HL-60 (cell line): ENCODE measurements around the gene IL20RB.

Experiments used
- DNase-seq, 2 experiments: peaks; one replicate each; pipeline ENCODE4 v3.0.0-alpha.2; 2010 to 2020; ENCODE audit warnings: low read depth in 1 of 2, low spot score in 1 of 2
- H3K27ac ChIP-seq: fragments of 250-450 bp; sonication (Bioruptor Pico); replicated peaks from 2 replicates; pipeline ENCODE4 v1.5.1; 2020; ENCODE audit warnings: mild to moderate bottlenecking, moderate library complexity
- H3K27me3 ChIP-seq: fragments of 250-450 bp; sonication (Bioruptor Pico); 2 replicates; pipeline ENCODE4 v1.5.1; 2021; ENCODE audit warnings: mild to moderate bottlenecking, moderate library complexity; ENCODE audit not compliant: insufficient read depth, poor library complexity, severe bottlenecking
- H3K4me3 ChIP-seq: replicated peaks from 2 replicates; pipeline ENCODE4 v1.5.1; 2011; ENCODE audit warnings: mild to moderate bottlenecking, control low read depth, low read length; ENCODE audit not compliant: insufficient read depth
- CTCF ChIP-seq: IDR thresholded peaks from one replicate; pipeline ENCODE4 v1.5.1; 2011; ENCODE audit warnings: low read length, control low read depth, inconsistent platforms; ENCODE audit not compliant: insufficient read depth
- GABPA ChIP-seq: IDR thresholded peaks from 2 replicates; pipeline ENCODE4 v1.6.1; 2012; ENCODE audit warnings: low read depth
- POLR2AphosphoS5 ChIP-seq: IDR thresholded peaks from 2 replicates; pipeline ENCODE4 v1.6.1; 2012; ENCODE audit warnings: low read depth
- REST ChIP-seq: IDR thresholded peaks from 2 replicates; pipeline ENCODE4 v1.6.1; 2012; ENCODE audit warnings: low read depth; ENCODE audit not compliant: insufficient replicate concordance
- SPI1 ChIP-seq: IDR thresholded peaks from 2 replicates; pipeline ENCODE4 v1.6.1; 2012; ENCODE audit warnings: low read depth, mild to moderate bottlenecking, borderline replicate concordance

The IL20RB gene

GRCh38 chr3:136919799-136920580 is 37.8 kb upstream of the IL20RB start:
- no peak overlapping the region for H3K27ac ChIP-seq
- TF ChIP-seq SPI1: no peak
- no peak for TF ChIP-seq GABPA
- TF ChIP-seq REST: no peak
- TF ChIP-seq CTCF: no peak
- no peak for DNase-seq

GRCh38 chr3:136920904-136921611 is 36.7 kb upstream of the IL20RB start:
- no peak overlapping the region for H3K4me3 ChIP-seq
- TF ChIP-seq CTCF (no peak), GABPA (no peak), REST (no peak), SPI1 (no peak)
- DNase-seq: no peak
- H3K27ac ChIP-seq: no peak overlapping the region
- H3K27me3 ChIP-seq: no peaks in the 10 kb centered on the region

More at GRCh38 chr3:136919799-136920580, 37.8 kb upstream of the IL20RB start:
- Histone ChIP-seq H3K27me3 (no peaks in the 10 kb centered on the region), H3K4me3 (no peak overlapping the region)

GRCh38 chr3:136925425-136926190 is 32.2 kb upstream of the IL20RB start:
- no peak overlapping the region for H3K4me3 ChIP-seq
- peak in 1 of 2 experiments; percentile 17 for DNase-seq
- no peak overlapping the region for H3K27ac ChIP-seq
- no peaks in the 10 kb centered on the region for H3K27me3 ChIP-seq
- TF ChIP-seq REST (no peak), GABPA (no peak), SPI1 (no peak), POLR2AphosphoS5 (no peak), CTCF (no peak)
